Esophagus (tissue), 2 donors: ENCODE measurements around the gene PASK. TPM values are rescaled to one million over a fixed set of nuclear protein-coding genes. Genes with fewer than 3 reads are reported as not detected.

Source experiments
- H3K27ac ChIP-seq, 2 donors: one replicate each; pipeline ENCODE4 v1.5.1; 2013; ENCODE audit warnings: low read depth in 2 of 2, mild to moderate bottlenecking in 2 of 2, inconsistent platforms in 1 of 2, low read length in 1 of 2, moderate library complexity in 1 of 2
- H3K27me3 ChIP-seq, 2 donors: one replicate each; pipeline ENCODE4 v1.6.1; 2013; ENCODE audit warnings: low read length in 2 of 2, control low read depth in 1 of 2, mild to moderate bottlenecking in 1 of 2; ENCODE audit not compliant: insufficient read depth in 2 of 2, control insufficient read depth in 1 of 2
- H3K36me3 ChIP-seq, 2 donors: one replicate each; pipeline ENCODE4 v1.6.1; 2013; ENCODE audit warnings: low read length in 1 of 2; ENCODE audit not compliant: control insufficient read depth in 2 of 2, insufficient read depth in 2 of 2
- H3K4me1 ChIP-seq, 2 donors: one replicate each; pipeline ENCODE4 v1.6.1; 2013; ENCODE audit warnings: low read length in 1 of 2; ENCODE audit not compliant: control insufficient read depth in 2 of 2, insufficient read depth in 2 of 2
- H3K4me3 ChIP-seq, 2 donors: one replicate each; pipeline ENCODE4 v1.5.1; 2013; ENCODE audit warnings: low read length in 2 of 2, mild to moderate bottlenecking in 2 of 2, low read depth in 1 of 2, moderate library complexity in 1 of 2
- H3K9me3 ChIP-seq, 2 donors: one replicate each; pipeline ENCODE4 v1.6.1; 2013; ENCODE audit warnings: mild to moderate bottlenecking in 2 of 2, low read depth in 1 of 2, low read length in 1 of 2, moderate library complexity in 1 of 2; ENCODE audit not compliant: control insufficient read depth in 2 of 2, insufficient read depth in 1 of 2
- WGBS, 2 donors: extraction: QIAGEN DNeasy Blood & Tissue Kit; methylation state at CpG; one replicate each; pipeline ENCODE4 v1.1.7; 2013; 5-methylcytosine and 5-hydroxymethylcytosine counted together
- polyA plus RNA-seq, 2 donors: library from polyadenylated mRNA; stranded (reverse); fragments of 200-250 nt; gene quantifications; one replicate each; pipeline ENCODE4 v1.2.3, GENCODE V29; 2013
- donor health status: healthy with polysubstance abuse.
- donor health status: Bipolar disorder and iron deficiency.

PASK gene
- polyA plus RNA-seq, 2 donors: 4.9 to 7.8 TPM

DNA sequence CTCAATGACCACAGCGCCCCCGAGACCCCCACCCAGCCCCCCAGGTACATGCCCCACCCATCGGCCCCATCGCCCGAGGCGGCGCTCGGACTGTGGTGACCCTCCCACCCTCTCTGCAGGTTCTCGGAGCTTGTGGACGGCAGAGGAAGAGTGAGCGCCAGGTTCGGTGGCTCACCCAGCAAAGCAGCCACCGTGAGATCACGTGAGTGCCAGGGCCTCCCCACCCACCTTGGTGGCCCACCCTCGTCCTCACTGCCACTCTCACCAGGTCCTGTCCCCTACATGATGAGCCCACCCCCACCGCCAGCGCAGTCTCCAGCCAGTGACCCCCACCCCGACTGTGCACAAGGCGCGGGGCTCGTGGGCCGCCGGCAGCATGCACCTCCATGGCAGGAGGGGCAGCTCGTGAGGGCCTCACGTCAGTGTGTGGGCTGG is 77.6 kb downstream of the PASK start:
- no peak overlapping the region for H3K27ac ChIP-seq
- H3K4me3 ChIP-seq: no peak overlapping the region
- H3K36me3 ChIP-seq: peaks cover 0 to 23% of the 10 kb centered on the region in 2 donors
- H3K27me3 ChIP-seq: no peaks in the 10 kb centered on the region
- H3K9me3 ChIP-seq: no peaks in the 10 kb centered on the region
- WGBS, 2 donors: 87 to 88% methylated on average over 22 to 25 of the region's 25 CpGs
- no peaks in the 10 kb centered on the region for H3K4me1 ChIP-seq

DNA sequence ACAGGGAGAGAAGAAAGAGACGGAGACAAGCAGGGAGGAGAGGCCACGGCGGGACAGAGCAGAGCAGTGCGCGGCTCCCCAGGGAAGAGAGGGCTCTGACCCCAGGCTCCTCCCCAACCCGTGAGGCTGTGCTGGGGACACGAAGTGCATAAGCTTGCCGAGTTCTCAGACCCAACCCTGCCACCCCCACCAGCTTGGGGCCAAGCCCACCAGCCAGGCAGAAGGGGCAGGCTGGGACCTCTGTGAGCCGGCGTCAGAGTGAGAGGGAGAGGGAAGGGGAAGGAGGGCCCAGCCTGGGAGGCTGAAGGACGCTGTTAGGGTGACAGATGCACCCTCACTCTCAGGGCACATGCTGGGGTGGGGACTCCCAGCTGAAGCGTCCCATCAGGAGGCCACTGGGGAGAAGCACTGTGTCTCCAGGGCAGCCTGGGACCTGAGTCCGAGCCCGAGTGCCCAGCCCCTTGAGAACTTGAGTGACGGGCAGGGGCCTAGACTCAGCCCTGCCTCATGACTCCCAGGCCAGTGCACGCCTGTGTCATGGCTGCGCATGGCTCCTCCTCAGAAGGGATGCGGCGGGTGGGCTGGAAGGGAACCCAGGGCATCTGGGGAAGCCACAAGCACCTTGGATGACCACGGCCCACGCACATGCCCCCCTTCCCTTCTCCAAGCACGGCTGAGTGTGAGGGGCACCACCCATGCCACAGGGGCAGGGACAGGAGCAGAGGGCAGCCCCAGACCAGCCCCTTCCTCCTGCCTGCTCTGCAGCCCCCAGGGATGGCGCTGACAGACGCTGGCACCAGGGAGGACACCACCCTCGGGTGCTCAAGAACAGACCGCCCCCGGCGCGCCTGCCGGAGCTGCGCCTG is 78.2 kb downstream of the PASK start:
- Histone ChIP-seq H3K4me1 (no peaks in the 10 kb centered on the region), H3K36me3 (peaks cover 0 to 23% of the 10 kb centered on the region in 2 donors), H3K27me3 (no peaks in the 10 kb centered on the region), H3K9me3 (no peaks in the 10 kb centered on the region), H3K27ac (no peak overlapping the region), H3K4me3 (no peak overlapping the region)
- 87 to 89% methylated on average over 25 to 31 of the region's 31 CpGs for WGBS, 2 donors

DNA sequence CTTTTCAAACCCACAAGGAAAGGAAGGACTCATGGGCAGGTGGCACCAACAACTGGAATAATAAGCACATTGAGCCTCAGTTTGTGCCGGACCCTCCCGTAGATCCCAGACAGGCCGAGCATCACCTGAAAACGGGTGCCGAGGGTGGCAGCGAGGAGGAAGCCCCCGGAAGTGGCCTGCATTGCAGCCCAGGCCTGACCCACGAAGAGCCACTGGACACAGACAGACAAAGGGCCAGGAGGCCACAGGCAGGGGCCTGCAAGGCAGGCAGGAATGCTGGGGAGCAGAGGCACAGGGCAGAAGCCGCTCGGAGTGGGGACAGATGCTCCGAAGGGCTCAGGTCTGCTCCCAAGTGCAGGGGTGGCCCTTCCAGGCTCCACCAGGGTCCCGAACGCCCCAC is 78.9 kb downstream of the PASK start:
- H3K36me3 ChIP-seq: peaks cover 0 to 23% of the 10 kb centered on the region in 2 donors
- no peaks in the 10 kb centered on the region for H3K27me3 ChIP-seq
- no peak overlapping the region for H3K27ac ChIP-seq
- no peak overlapping the region for H3K4me3 ChIP-seq
- no peaks in the 10 kb centered on the region for H3K4me1 ChIP-seq
- no peaks in the 10 kb centered on the region for H3K9me3 ChIP-seq
- 90 to 92% methylated on average over 13 of the region's 13 CpGs for whole genome bisulfite sequencing, 2 donors

DNA sequence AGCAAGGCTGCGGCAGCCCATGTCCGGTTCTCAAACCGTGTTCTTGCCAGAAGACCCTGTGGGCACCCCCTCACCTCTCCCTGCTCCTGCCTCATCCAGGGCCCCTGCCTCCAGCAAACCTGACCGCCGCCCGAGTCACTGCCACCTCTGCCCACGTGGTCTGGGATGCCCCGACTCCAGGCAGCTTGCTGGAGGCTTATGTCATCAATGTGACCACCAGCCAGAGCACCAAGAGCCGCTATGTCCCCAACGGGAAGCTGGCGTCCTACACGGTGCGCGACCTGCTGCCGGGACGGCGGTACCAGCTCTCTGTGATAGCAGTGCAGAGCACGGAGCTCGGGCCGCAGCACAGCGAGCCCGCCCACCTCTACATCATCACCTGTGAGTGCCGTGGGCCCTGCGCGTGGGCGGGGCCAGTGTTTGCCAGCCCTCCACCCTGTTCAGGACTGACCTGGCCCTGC is 79.4 kb downstream of the PASK start:
- Histone ChIP-seq H3K4me1 (no peaks in the 10 kb centered on the region), H3K27me3 (no peaks in the 10 kb centered on the region), H3K9me3 (no peaks in the 10 kb centered on the region), H3K4me3 (no peak overlapping the region), H3K36me3 (peaks cover 0 to 19% of the 10 kb centered on the region in 2 donors), H3K27ac (no peak overlapping the region)
- WGBS, 2 donors: 66 to 69% methylated on average over 26 of the region's 26 CpGs

DNA sequence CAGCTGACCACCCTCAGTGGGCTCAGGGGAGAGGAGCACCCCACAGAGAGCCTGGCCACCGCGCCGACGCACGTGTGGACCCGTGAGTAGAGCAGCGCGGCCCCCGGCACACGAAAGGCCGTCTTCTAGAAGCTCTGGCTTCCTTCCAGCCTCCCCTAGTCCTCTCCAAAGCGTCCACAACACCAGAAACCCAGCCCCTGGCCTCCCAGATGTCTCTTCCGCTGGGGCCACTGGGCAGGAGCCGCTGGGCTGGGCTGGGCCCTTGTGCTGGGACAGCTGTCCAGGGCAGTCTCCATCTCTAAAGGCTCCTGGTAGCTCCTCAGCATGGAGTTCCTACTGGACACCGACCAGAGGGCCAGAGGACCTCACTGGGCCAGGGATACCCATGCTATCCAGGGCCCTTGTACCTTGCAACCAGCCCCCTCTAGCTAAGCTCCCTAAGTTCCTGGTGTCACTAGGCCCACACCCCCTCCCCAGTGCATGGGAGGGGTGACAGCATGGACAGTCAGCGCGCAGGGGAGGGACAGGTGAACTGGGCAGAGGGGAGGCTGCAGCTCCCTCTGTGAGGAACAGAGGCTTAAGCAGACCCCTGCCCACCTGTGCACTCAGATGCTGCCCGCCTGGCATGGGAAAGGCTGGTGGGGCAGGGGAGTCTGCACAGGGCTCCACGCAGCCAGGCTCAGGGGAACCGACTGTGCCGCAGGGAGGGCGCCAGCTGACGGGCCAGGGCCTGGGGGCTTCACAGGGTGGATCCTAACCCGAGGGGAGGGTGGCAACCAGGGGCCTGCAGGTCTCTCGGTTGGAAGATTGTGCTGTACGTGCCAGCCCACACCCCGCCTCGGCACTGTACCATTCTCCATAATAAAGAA is 80.1 kb downstream of the PASK start:
- Histone ChIP-seq H3K4me1 (peaks cover 0 to 7% of the 10 kb centered on the region in 2 donors), H3K4me3 (no peak overlapping the region), H3K27ac (no peak overlapping the region), H3K27me3 (no peaks in the 10 kb centered on the region), H3K9me3 (no peaks in the 10 kb centered on the region), H3K36me3 (peaks cover 0 to 18% of the 10 kb centered on the region in 2 donors)
- WGBS, 2 donors: 88 to 92% methylated on average over 28 of the region's 28 CpGs

DNA sequence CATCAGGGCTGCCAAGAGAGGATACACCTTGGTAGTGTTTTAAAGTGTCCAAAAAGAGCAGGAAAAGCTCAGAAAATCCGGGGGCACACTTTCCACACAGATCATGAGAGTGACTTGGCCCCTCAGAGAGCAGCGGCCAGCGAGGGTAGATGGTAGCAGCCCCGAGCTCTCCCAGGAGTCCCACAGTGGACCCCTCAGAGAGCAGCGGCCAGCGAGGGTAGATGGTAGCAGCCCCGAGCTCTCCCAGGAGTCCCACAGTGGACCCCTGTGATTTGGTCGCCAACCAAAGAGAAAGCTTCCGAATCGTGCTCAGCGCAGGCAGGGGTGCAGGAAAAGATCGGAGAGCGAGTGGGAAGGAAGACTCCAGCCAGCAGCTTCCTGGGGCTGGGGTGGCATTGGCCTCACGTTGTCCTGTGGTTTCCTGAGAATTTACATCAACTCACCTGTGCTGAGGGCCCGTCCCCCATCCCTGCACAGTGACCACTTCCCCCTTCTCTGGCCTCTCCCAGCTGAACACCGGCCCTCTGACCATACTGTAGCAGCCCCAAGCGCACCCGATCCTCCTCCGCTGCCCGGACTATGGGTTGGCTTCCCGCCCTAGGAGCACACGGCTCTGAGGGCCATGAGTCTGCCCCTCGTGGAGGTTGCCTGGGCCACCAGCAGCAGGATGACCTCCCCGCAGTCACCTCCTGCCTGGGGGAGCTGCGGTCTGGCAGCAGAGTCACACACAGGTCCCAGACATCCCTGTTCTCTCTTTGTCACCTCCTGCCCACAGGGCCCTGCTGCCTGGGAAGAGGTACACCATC is 80.9 kb downstream of the PASK start:
- no peaks in the 10 kb centered on the region for H3K9me3 ChIP-seq
- H3K36me3 ChIP-seq: peaks cover 0 to 13% of the 10 kb centered on the region in 2 donors
- no peak overlapping the region for H3K27ac ChIP-seq
- no peak overlapping the region for H3K4me3 ChIP-seq
- WGBS, 2 donors: 86 to 87% methylated on average over 25 of the region's 25 CpGs
- peaks cover 0 to 9% of the 10 kb centered on the region in 2 donors for H3K4me1 ChIP-seq
- H3K27me3 ChIP-seq: no peaks in the 10 kb centered on the region

DNA sequence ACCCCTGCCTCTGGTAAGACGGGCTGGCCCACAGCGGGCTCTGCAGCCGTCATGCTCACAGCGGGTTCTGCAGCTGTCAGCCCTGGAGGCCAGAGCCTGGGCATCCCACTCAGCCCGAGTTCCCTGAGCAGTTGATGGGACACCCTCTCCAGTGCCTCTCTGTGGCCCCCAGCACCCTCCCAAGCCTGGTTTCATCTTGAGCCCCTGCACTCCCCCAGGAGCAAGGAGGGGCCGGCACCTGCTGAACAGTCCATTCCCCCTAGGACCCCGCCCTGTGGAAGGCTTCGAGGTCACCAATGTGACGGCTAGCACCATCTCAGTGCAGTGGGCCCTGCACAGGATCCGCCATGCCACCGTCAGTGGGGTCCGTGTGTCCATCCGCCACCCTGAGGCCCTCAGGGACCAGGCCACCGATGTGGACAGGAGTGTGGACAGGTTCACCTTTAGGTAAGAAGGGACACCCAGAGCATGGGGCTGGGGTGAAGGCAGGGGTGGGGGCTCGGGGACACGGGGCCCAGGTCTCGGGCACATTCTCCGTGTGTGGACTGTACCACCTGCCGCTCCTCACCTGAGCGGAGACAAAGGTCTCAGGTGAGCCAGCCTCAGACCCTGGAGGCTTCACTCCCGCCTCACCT is 81.7 kb downstream of the PASK start:
- H3K4me3 ChIP-seq: no peak overlapping the region
- H3K9me3 ChIP-seq: no peaks in the 10 kb centered on the region
- WGBS, 2 donors: 89 to 93% methylated on average over 21 of the region's 21 CpGs
- H3K36me3 ChIP-seq: peaks cover 0 to 13% of the 10 kb centered on the region in 2 donors
- H3K27me3 ChIP-seq: no peaks in the 10 kb centered on the region
- H3K4me1 ChIP-seq: peaks cover 0 to 14% of the 10 kb centered on the region in 2 donors
- H3K27ac ChIP-seq: no peak overlapping the region

DNA sequence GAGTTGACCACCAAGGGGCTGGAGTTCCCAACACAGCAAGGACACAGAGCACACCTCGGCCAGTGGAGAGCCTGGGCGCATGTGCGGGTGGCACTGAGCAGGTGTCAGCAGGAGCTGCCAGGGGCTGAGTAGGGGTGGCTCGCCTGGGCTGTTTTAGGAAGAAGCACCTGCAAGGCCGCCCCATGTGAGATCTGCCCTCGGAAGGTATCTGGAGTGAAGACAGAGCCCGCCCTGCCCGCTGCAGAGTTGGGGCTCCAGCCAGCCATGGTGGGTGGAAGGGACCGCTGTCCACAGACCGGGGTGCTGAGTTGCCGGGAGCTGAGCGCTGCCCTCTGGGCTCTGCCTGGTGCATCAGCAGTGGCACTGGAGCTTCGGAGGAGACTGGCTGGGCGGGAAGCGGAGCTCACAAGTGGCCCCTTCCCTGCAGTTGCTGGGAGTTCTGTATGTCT is 82.4 kb downstream of the PASK start:
- H3K4me3 ChIP-seq: no peak overlapping the region
- H3K4me1 ChIP-seq: peaks cover 0 to 14% of the 10 kb centered on the region in 2 donors
- peaks cover 0 to 13% of the 10 kb centered on the region in 2 donors for H3K36me3 ChIP-seq
- H3K27me3 ChIP-seq: no peaks in the 10 kb centered on the region
- H3K9me3 ChIP-seq: no peaks in the 10 kb centered on the region
- H3K27ac ChIP-seq: no peak overlapping the region
- WGBS, 2 donors: 82 to 86% methylated on average over 14 to 15 of the region's 15 CpGs
